22Rv1 (cell line): ENCODE data around the gene HOXD11.

Experiments used
- H3K27ac ChIP-seq: fragments of 450-650 bp; 2 replicates; pipeline ENCODE4 v1.5.1; 2017
- CTCF ChIP-seq: fragments of 450-650 bp; IDR thresholded peaks from 2 replicates; pipeline ENCODE4 v1.5.1; 2017; ENCODE audit warnings: mild to moderate bottlenecking
- ZFX ChIP-seq: fragments of 450-650 bp; IDR thresholded peaks from 2 replicates; pipeline ENCODE4 v1.6.1; 2017; ENCODE audit warnings: antibody characterized with exemption, borderline replicate concordance

The HOXD11 gene

GRCh38 chr2:176101842-176102241, 5.2 kb upstream of the HOXD11 start:
- no peak for TF ChIP-seq CTCF
- TF ChIP-seq ZFX, result no peak
- H3K27ac ChIP-seq, result no peak overlapping the region

- H3K27ac ChIP-seq, result no peak overlapping the region
- TF ChIP-seq CTCF (no peak), ZFX (no peak)
These were observed 4.7 kb upstream of the HOXD11 start for GRCh38 chr2:176102309-176102866.

GRCh38 chr2:176103194-176103593, 3.9 kb upstream of the HOXD11 start:
- H3K27ac ChIP-seq, result no peak overlapping the region
- TF ChIP-seq ZFX, result no peak
- TF ChIP-seq CTCF, result no peak

GRCh38 chr2:176103742-176104315, 3.3 kb upstream of the HOXD11 start:
- H3K27ac ChIP-seq, result no peak overlapping the region

GRCh38 chr2:176104316-176105077, 2.6 kb upstream of the HOXD11 start:
- no peak overlapping the region for H3K27ac ChIP-seq
- TF ChIP-seq CTCF (no peak), ZFX (no peak)

More at GRCh38 chr2:176103742-176104315, 3.3 kb upstream of the HOXD11 start:
- TF ChIP-seq CTCF, result no peak
- no peak for TF ChIP-seq ZFX

- no peak overlapping the region for H3K27ac ChIP-seq
- TF ChIP-seq ZFX, result no peak
- TF ChIP-seq CTCF, result no peak
These were observed 1.9 kb upstream of the HOXD11 start for GRCh38 chr2:176105078-176105729.
